EH (cell line): ENCODE data around the gene ANKDD1B.
"Not testable (repeated sequence)": the region's sequence is repeated elsewhere in the genome, so short reads cannot be mapped to it uniquely, and the experiment has no call there.

Experiments used
- DNase-seq: peaks from one replicate; pipeline ENCODE4 v3.0.0-alpha.2; 2015; ENCODE audit warnings: low read depth

ANKDD1B gene

DNA sequence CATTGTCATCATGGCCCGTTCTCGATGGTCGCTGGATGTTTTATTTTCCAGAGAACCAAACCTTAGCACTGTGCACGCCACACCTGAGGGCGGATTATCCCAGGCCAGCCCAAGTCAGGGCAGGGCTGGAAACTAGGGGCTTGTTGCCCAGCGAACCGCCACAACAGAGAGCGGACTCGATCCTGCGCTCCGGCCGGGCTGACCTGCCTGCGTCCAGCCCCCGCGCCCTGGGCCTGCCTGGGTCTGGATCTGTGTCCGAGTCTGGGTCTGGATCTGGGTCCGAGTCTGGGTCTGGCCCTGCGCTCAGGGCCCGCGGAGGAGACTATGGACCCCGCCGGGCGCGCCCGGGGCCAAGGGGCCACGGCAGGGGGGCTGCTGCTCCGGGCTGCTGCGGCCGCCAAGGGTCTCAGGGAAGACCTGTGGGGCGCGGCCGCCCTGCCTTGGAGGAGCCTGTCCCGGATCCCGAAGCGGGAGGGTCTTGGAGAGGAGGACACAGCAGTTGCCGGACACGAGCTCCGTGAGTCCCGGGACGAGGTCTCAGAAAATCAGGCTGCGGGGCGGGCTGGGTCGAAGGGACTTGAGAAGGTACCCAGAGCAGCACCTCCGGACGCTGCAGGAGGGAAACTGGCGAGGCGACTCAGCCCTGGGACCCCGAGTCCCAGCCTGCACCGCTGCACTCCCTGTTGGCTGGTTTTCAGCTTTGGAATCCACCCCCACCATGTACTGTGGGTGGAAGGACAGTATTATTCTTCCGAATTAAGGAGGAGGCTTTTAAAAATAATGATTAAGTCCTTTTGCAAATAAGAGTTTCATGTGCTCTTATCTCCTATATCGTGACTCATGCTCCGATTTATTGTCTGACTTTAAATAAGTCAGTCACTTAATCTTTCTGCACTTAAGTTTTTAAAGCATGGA is at the start of gene ANKDD1B:
TSS of gene ANKDD1B (plus strand) at position 143 of the 915 bp plus-strand sequence. CDS start at position 325, 182 bp downstream.
- DNase-seq: peak; percentile 54

DNA sequence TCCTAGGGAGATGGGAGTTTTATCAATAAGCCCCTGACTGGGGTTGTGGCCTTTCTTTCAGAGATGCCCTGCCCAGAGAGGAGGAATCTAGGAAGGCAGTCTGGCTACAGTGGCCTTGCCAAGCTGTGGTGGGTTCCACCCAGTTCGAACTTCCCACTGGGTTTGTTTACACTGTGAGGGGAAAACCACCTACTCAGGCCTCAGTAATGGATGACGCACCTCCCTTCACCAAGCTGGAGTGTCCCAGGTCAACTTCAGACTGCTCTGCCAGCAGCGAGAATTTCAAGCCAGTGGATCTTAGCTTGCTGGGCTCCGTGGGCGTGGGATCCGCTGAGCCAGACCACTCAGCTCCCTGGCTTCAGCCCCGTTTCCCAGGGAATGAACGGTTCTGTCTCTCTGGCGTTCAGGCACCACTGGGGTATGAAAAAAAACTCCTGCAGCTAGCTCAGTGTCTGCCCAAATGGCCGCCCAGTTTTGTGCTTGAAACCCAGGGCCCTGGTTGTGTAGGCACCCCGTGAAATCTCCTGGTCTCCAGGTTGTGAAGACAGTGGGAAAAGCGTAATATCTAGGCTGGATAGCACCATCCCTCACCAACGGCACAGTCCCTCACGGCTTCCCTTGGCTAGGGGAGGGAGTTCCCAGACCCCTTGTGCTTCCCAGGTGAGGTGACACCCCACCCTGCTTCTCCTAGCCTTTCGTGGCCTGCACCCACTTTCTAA is 45.1 kb upstream of the ANKDD1B start:
- peak; percentile 57 for DNase-seq

DNA sequence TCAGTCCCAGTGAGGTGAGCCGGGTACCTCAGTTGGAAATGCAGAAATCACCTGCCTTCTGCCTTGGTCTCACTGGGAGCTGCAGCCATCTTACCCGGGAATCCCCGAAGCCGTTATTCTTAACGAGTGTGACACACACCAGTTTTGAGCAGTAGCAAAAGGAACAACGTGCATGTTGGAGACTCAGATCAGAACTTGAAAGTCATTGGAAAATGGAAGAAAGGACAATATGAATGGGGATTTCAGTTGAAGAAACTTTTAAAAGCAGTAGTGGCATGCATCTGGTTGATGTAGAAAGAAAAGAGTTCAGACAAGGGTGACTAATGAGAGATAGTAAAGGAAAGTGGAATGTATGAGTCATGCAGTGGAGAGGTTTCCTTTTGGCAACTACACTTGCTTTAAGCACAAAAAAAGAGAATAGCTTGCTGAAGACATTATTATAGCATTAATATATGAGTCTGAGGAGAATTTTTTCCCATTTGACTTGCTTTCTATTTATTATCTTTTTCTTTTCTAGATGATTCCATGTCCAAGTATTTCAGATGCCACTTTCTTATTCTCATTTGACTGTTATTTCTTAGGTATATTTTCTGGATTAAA is 44.4 kb upstream of the ANKDD1B start:
- DNase-seq: peak; percentile 94

DNA sequence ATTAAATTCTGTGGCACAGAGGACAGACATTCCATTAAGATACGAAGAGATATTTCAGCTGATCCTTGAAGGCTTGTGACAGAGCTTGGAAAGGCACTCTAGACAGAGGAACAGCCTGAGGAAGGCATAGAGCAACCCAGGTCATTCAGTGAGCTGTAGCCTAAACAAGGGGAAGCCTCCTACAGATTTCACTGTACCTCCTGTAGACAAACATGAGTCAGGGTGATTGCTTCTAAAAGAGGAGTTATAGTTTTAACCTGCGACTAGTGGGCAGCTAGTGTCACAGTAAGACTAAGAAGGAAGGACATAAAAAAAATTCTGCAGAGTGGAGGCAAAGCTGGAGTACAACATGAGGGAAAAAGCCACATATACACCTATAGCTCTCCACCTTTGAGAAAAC is 43.5 kb upstream of the ANKDD1B start:
- peak; percentile 62 for DNase-seq

DNA sequence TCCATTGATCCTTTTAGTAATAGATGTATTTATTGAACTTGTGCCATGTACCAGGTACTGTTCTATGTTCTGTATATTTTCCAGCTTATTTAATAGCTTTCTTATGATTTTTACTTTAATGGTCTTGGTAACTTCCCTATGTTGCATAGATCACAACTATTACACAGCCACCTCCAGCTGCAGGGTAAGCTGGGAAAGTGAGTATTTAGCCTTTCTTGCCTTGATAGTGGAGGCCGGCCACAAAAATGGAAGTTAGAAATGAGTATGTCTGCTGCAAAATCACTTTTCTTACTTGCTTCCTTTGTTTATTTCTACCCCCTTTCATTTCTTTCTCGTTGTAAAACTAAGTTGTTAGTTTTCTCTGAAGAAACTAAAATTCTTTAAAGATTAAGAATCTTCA is 43.1 kb upstream of the ANKDD1B start:
- no peak for DNase-seq

- DNase-seq: no peak
Observed at GRCh38 chr5:75571547-75571946, 39.7 kb upstream of the ANKDD1B start.

DNA sequence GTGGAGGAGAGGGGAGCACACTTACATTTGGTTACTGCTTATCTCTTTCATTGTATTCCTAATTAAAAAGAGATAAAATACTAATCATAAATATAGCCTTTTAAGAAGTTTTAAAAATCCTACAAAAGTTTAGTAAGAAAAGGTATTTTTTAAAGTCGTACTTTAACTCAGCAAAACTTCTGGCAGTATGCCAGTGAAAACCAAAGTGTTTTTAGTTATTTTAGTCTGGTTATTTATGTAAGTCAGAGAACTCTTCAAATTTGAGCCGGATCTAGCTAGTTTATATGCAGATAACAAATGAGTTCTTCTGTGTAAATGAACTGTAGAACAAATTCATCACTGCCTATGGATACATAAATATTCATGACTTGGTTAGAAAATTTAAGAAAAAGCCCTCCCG is 36.5 kb upstream of the ANKDD1B start:
- peak; percentile 4 for DNase-seq

GRCh38 chr5:75578280-75578679 is 33.0 kb upstream of the ANKDD1B start:
- not testable (repeated sequence) for DNase-seq

GRCh38 chr5:75584641-75585040 is 26.6 kb upstream of the ANKDD1B start:
- DNase-seq: no peak

- DNase-seq: no peak
Observed at GRCh38 chr5:75588666-75589065, 22.6 kb upstream of the ANKDD1B start.

- no peak for DNase-seq
Observed at GRCh38 chr5:75600535-75600934, 10.7 kb upstream of the ANKDD1B start.

GRCh38 chr5:75601567-75601966 is 9.7 kb upstream of the ANKDD1B start:
- no peak for DNase-seq

DNA sequence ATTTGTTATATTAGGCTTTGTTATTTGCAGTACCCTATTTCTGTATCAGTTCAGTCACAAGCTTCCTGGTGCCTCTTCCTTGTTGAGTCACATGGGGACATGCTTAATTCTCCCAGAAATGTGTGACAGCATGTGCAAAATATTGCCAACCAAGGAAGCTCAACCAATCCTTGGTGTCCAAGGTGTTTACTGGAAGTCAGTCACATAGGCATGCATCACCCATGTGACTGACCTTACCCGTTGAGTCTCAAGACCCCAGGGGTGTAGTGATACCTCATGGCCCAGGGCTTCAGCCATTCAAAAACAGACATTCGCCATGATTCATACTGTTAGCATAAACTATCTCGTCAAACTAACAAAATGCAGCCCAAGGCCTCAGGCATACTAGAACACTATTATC is 9.3 kb upstream of the ANKDD1B start:
- peak; percentile 84 for DNase-seq

DNA sequence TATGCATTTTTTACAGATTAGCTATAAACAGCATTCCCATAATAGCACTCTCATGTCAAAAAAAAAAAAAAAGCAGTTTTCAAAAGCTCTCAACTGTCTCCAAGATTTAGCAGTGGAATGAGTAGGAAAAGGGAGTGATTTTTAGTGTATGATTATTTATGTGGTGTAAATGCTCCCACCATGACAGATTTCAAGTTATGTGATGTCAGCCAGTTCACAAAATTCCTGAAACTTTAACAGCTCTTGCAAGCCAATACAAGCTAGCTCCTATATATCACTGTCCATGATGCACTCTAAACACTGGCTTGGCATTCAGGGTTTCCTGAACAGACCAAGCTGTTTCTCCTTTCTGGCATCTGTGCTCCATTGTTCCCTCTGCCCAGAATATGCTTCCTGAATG is 7.9 kb upstream of the ANKDD1B start:
- DNase-seq: peak; percentile 84

DNA sequence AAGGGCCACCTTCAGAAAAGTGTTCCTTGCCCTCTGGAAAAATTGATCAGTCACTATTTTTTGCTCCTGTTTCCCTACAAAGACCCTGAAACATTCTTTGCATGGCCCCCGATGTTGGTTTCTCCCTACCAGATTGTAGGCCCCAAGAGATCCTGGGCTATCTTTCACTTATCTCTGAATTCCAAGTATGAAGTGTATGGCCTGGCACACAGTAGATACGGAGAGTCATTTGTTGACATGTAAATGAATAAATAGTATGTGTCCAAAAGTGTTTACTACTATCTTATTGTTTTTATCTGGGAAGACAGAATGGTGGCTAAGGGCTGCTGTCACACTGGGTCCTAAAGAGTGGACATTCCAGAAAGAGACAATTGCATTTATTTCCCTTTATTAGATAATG is 7.4 kb upstream of the ANKDD1B start:
- DNase-seq: no peak

DNA sequence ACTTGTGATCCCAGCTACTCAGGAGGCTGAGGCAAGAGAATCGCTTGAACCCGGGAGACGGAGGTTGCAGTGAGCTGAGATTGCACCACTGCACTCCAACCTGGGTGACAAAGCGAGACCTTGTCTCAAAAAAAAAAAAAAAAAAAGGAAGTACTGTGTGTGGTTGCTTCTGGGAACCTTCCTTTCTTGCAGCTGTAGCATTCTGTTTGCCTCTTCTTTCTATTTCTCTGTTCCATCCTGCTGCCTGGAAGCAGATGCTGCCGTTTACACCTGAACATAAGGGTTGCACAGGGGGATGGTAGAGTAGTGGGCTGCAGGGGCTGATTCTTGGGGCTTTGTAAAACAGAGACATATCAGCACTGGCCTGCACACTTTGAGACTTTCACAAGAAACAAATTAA is 3.9 kb upstream of the ANKDD1B start:
- DNase-seq: not testable (repeated sequence)

GRCh38 chr5:75608870-75609269 is 2.4 kb upstream of the ANKDD1B start:
- DNase-seq: no peak

DNA sequence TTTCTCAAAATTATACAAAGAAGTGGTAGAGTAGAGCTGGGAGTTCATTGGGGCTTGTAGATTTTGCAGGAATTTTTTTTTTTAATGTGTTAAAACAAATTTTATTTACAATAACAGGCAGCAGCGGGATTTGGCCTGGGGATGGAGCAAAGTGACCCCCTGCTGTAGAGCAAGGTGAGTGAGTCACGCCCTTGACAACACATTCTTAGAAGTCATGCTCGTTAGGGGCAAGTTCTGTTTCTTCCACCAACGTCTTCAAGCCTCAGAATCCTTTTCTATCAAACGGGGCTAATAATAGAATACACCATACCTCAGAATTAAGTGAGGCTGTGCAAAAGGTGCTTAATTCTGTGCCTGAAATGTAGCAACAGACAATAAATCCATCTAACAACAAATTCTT is 1.1 kb upstream of the ANKDD1B start:
- no peak for DNase-seq

DNA sequence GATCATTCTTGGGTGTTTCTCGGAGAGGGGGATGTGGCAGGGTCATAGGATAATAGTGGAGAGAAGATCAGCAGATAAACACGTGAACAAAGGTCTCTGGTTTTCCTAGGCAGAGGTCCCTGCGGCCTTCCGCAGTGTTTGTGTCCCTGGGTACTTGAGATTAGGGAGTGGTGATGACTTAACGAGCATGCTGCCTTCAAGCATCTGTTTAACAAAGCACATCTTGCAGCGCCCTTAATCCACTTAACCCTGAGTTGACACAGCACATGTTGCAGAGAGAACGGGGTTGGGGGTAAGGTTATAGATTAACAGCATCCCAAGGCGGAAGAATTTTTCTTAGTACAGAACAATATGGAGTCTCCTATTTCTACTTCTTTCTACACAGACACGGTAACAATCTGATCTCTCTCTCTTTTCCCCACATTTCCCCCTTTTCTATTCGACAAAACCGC is 368 bp upstream of the ANKDD1B start:
- not testable (repeated sequence) for DNase-seq

DNA sequence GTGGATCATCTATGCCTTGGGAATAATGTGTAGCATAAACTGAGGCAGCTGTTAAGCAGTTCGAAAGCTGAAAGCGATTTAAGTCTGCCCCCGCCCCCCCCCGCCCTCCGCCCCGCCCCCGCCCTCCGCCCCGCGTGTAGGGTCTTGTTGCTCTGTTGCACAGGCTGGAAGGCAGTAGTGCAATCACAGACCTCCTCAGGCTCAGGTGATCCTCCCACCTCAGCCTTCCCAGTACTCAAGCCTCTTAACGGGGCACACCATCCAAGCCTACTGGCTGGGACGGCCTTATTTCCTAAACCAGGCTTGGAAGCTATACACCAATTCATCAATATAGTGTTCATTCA is 945 bp downstream of the ANKDD1B start:
- no peak for DNase-seq

- DNase-seq: no peak
Observed at GRCh38 chr5:75612901-75613300, 1.6 kb downstream of the ANKDD1B start.

GRCh38 chr5:75614176-75614575 is 2.9 kb downstream of the ANKDD1B start:
- DNase-seq: no peak

GRCh38 chr5:75616371-75616881 is 5.2 kb downstream of the ANKDD1B start:
- DNase-seq: no peak
